AG04449 (cell line): Measurements from ENCODE around the gene PAK5.

Experiments
- CTCF ChIA-PET: fragments of 350-600 bp; formaldehyde crosslinking; extraction: SDS; loops from one replicate; lab custom pipeline; 2021; ENCODE audit warnings: antibody characterized with exemption; lab: Yijun Ruan, JAX
- POLR2A ChIA-PET: fragments of 400-600, 350-600 bp; formaldehyde crosslinking; extraction: SDS; loops from one replicate; lab custom pipeline; 2020; ENCODE audit warnings: antibody characterized with exemption, inconsistent platforms; lab: Yijun Ruan, JAX
- DNase-seq: peaks from one replicate; pipeline ENCODE4 v3.0.0-alpha.2; 2010; ENCODE audit warnings: low read depth, low spot score
- H3K4me3 ChIP-seq: 2 replicates; pipeline ENCODE4 v1.5.1; 2011; ENCODE audit warnings: low read depth, mild to moderate bottlenecking, control low read depth, low read length
- CTCF ChIP-seq: IDR thresholded peaks from one replicate; pipeline ENCODE4 v1.5.1; 2011; ENCODE audit warnings: mild to moderate bottlenecking, moderate library complexity, low read length, control low read depth, inconsistent platforms; ENCODE audit not compliant: insufficient read depth; ENCODE audit errors: missing control alignments

Gene PAK5

GRCh38 chr20:9755301-9755700 lies 83.6 kb downstream of the PAK5 start:
- no peak for TF ChIP-seq CTCF
- no peak for DNase-seq
- no peak overlapping the region for H3K4me3 ChIP-seq
- ChIA-PET POLR2A (no interaction called here), CTCF (no interaction called here)

GRCh38 chr20:9744551-9744950 lies 94.3 kb downstream of the PAK5 start:
- POLR2A ChIA-PET = no interaction called here
- CTCF ChIA-PET = no interaction called here
- no peak for DNase-seq
- H3K4me3 ChIP-seq = no peak overlapping the region
- no peak for TF ChIP-seq CTCF

- H3K4me3 ChIP-seq = no peak overlapping the region
- no peak for DNase-seq
- TF ChIP-seq CTCF = no peak
- CTCF ChIA-PET = no interaction called here
- POLR2A ChIA-PET = no interaction called here
These were observed 95.0 kb downstream of the PAK5 start for GRCh38 chr20:9743871-9744270.

GRCh38 chr20:9742821-9743220 lies 96.1 kb downstream of the PAK5 start:
- DNase-seq = no peak
- TF ChIP-seq CTCF = no peak
- CTCF ChIA-PET = no interaction called here
- POLR2A ChIA-PET = no interaction called here
- no peak overlapping the region for H3K4me3 ChIP-seq

GRCh38 chr20:9741996-9742395 lies 96.9 kb downstream of the PAK5 start:
- ChIA-PET CTCF (no interaction called here), POLR2A (no interaction called here)
- no peak for DNase-seq
- H3K4me3 ChIP-seq = no peak overlapping the region
- no peak for TF ChIP-seq CTCF

- no peak for TF ChIP-seq CTCF
- CTCF ChIA-PET = no interaction called here
- POLR2A ChIA-PET = no interaction called here
- no peak overlapping the region for H3K4me3 ChIP-seq
- no peak for DNase-seq
These were observed 98.4 kb downstream of the PAK5 start for GRCh38 chr20:9740486-9740885.
